Upper lobe of left lung (tissue), 4 donors: ENCODE data around the gene MYL4.

ENCODE experiments used
- CTCF ChIP-seq, 6 experiments: fragments of 450-650 bp in 4 of 6; fragments of 200-600 bp in 2 of 6; sonication (generic) in 2 of 6; IDR thresholded peaks; one replicate each; pipeline ENCODE4 v1.5.1; 2016 to 2019; ENCODE audit warnings: antibody characterized with exemption in 6 of 6
- EP300 ChIP-seq, 4 donors: sonication (generic); formaldehyde crosslinking; IDR thresholded peaks; one replicate each; pipeline ENCODE4 v1.5.1; 2017; ENCODE audit warnings: antibody characterized with exemption in 4 of 4, control low read depth in 2 of 4

DNA sequence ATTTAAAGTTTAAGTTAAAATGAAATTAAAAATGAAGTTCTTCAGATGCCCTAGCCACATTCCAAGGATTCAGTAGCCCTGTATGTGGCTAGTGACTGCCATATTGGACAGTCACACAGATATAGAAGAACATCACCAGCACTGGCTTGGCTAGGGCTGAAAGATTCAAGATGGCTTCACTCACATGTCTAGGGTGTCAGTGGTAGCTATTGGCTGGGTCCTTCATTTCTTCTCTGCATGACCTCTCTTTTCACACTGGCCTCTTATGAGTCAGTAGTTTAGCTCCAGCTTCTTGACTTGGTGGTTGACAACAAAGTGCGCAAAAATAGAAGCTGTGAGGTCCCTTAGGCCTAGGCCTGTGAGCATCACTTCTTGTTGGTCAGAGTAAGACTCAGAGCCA lies 18.4 kb upstream of the MYL4 start:
- no peak for TF ChIP-seq CTCF (IDR thresholded peaks at IDR 0.05)
- TF ChIP-seq EP300 (IDR thresholded peaks at IDR 0.05), result no peak
